ENCODE data around the gene NAA35.

The NAA35 gene
- long read RNA-seq, transcript NAA35-201 (23 exons, 2,649 nt): major isoform, 15 of 105 reads
- long read RNA-seq, partial matches to known transcripts: 36 of 105 reads
- long read RNA-seq, other reads (novel, unspliced or antisense): 54 of 105 reads

DNA sequence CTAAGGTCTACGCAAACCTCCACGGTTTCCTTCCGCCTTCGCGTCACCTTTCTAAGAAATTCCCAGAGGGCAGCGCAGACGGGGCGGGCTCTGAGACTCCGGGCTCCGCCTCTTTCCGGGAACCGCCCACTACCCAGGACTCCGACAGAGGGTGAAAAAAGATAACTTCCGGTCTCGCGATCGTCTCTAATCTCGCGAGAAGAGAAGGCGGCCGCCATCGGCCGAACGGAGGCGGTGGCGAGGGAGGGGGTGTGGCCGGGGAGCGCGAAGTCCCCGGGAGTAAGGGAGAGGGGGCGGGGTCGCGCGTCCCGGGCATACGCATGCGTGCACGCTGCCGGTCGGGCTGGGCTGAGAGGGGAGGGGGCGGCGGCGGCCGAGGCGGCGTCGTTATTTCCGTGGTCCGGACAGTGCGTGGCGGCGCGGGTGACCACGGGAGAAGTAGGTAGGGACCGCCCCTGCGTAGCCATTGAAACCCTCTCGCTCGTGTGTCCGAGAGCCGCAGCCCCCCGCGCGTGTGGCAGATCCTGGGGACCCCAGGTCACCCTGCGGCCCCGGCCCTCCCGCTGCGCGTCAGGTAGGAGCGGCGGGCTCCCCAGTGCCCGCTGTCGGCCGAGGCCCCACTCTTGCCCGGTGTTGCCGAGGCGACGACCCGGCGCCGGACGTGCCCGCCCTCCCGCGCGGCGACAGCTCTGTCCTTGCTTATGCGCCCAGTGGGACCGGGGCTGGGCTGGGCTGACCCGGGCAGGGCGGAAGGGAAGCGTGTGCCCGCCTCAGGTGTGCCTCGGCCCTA lies at the start of gene NAA35:
Gene NAA35, plus strand, starts transcription at position 315 of the 790 bp plus-strand sequence. CDS start 1,014 bp downstream, outside the sequence.
- TF ChIP-seq, protein P1, sequence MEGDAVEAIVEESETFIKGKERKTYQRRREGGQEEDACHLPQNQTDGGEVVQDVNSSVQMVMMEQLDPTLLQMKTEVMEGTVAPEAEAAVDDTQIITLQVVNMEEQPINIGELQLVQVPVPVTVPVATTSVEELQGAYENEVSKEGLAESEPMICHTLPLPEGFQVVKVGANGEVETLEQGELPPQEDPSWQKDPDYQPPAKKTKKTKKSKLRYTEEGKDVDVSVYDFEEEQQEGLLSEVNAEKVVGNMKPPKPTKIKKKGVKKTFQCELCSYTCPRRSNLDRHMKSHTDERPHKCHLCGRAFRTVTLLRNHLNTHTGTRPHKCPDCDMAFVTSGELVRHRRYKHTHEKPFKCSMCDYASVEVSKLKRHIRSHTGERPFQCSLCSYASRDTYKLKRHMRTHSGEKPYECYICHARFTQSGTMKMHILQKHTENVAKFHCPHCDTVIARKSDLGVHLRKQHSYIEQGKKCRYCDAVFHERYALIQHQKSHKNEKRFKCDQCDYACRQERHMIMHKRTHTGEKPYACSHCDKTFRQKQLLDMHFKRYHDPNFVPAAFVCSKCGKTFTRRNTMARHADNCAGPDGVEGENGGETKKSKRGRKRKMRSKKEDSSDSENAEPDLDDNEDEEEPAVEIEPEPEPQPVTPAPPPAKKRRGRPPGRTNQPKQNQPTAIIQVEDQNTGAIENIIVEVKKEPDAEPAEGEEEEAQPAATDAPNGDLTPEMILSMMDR (IDR thresholded peaks at IDR 0.05; ENCODE audit: insufficient read depth, low read length): no peak
- TF ChIP-seq GABPA (IDR thresholded peaks at IDR 0.05; ENCODE audit: low read depth): peak; percentile 61
- TF ChIP-seq, protein P2, sequence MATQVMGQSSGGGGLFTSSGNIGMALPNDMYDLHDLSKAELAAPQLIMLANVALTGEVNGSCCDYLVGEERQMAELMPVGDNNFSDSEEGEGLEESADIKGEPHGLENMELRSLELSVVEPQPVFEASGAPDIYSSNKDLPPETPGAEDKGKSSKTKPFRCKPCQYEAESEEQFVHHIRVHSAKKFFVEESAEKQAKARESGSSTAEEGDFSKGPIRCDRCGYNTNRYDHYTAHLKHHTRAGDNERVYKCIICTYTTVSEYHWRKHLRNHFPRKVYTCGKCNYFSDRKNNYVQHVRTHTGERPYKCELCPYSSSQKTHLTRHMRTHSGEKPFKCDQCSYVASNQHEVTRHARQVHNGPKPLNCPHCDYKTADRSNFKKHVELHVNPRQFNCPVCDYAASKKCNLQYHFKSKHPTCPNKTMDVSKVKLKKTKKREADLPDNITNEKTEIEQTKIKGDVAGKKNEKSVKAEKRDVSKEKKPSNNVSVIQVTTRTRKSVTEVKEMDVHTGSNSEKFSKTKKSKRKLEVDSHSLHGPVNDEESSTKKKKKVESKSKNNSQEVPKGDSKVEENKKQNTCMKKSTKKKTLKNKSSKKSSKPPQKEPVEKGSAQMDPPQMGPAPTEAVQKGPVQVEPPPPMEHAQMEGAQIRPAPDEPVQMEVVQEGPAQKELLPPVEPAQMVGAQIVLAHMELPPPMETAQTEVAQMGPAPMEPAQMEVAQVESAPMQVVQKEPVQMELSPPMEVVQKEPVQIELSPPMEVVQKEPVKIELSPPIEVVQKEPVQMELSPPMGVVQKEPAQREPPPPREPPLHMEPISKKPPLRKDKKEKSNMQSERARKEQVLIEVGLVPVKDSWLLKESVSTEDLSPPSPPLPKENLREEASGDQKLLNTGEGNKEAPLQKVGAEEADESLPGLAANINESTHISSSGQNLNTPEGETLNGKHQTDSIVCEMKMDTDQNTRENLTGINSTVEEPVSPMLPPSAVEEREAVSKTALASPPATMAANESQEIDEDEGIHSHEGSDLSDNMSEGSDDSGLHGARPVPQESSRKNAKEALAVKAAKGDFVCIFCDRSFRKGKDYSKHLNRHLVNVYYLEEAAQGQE (IDR thresholded peaks at IDR 0.05; ENCODE audit: insufficient replicate concordance, low read depth): no peak

DNA sequence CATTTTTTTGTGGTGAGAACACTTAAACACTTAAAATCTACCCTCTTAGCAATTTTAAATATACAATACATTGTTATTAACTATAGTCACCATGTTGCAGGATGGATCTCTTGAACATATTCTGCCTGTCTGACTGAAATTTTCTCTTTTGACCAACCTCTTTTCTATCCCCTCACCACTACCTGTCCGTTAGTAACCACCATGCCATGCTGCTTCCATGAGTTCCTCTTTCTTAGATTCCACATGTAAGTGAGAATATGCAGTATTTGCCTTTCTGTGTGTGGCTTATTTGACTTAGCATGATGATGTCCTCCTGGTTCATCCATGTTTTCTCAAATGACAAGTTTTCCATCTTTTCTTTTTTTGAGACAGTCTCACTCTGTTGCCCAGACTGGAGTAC lies 48.5 kb upstream of the NAA35 start:
- peak in 1 of 2 experiments; percentile 61 for DNase-seq (ENCODE audit: low read depth in 1 of 2, low spot score in 1 of 2)
- peak overlapping the region; percentile 59 for H3K27ac ChIP-seq (replicated peaks)
- peak; percentile 94 for TF ChIP-seq SPI1 (IDR thresholded peaks at IDR 0.05; ENCODE audit: borderline replicate concordance, low read depth)
- TF ChIP-seq, protein P2 (IDR thresholded peaks at IDR 0.05; ENCODE audit: insufficient replicate concordance, low read depth): no peak
- no peak overlapping the region for H3K4me3 ChIP-seq (replicated peaks; ENCODE audit: insufficient read depth, low read length)
- H3K27me3 ChIP-seq (ENCODE audit: insufficient read depth, poor library complexity, severe bottlenecking): no peaks in the 10 kb centered on the region

More for the DNA sequence above, at the start of gene NAA35:
- DNase-seq (ENCODE audit: low read depth in 1 of 2, low spot score in 1 of 2): peak; percentile 95 to 99
- Histone ChIP-seq H3K27ac (replicated peaks) (peak within 1 kb of the TSS; percentile 83), H3K27me3 (ENCODE audit: insufficient read depth, poor library complexity, severe bottlenecking) (no peaks in the 10 kb centered on the region), H3K4me3 (replicated peaks; ENCODE audit: insufficient read depth, low read length) (peak within 1 kb of the TSS; percentile 99)

DNA sequence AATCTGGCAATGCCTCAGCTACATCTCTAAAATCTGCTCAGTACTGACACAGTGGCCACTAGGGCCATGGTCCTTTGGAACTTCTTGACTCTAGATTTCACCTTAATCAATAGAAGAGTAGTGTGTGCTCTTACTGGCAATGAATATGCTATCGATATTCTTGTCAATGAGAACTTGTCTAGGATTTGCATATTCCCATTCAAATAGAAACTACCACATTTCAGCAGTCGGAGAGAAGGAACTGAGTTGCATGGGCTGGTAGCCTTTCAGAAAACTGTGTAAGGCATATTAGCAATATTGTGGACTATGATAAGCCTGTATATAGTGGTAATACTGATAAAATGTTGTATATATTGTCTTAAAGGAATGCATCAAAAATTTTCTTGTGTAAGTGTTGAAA lies 45.3 kb upstream of the NAA35 start:
- no peak for DNase-seq (ENCODE audit: low read depth in 1 of 2, low spot score in 1 of 2)
- TF ChIP-seq GABPA (IDR thresholded peaks at IDR 0.05; ENCODE audit: low read depth) (no peak), SPI1 (IDR thresholded peaks at IDR 0.05; ENCODE audit: borderline replicate concordance, low read depth) (no peak), POLR2AphosphoS5 (IDR thresholded peaks at IDR 0.05; ENCODE audit: low read depth) (no peak)
- TF ChIP-seq, protein P1 (IDR thresholded peaks at IDR 0.05; ENCODE audit: insufficient read depth, low read length): no peak
- TF ChIP-seq, protein P2 (IDR thresholded peaks at IDR 0.05; ENCODE audit: insufficient replicate concordance, low read depth): no peak
- Histone ChIP-seq H3K4me3 (replicated peaks; ENCODE audit: insufficient read depth, low read length) (no peak overlapping the region), H3K27me3 (ENCODE audit: insufficient read depth, poor library complexity, severe bottlenecking) (no peaks in the 10 kb centered on the region), H3K27ac (replicated peaks) (no peak overlapping the region)

All from HL-60 (cell line).